Urothelium cell line (cell line): ENCODE measurements around the gene COL4A2.

Source experiments
- DNase-seq: peaks from one replicate; pipeline ENCODE4 v3.0.0; 2011; ENCODE audit warnings: low spot score, mixed read lengths
- FAIRE-seq: peaks from 2 replicates; lab custom pipeline; 2011; peaks lifted over from hg19 to GRCh38; lab: Jason Lieb, UNC

COL4A2 gene

GRCh38 chr13:110351636-110352420, 44.7 kb downstream of the COL4A2 start:
- DNase-seq (no peak), FAIRE-seq (no peak)

- FAIRE-seq (no peak), DNase-seq (no peak)
Measured at GRCh38 chr13:110352735-110353134, 45.7 kb downstream of the COL4A2 start.

- DNase-seq, result no peak
- FAIRE-seq, result no peak
Measured at GRCh38 chr13:110353339-110353977, 46.4 kb downstream of the COL4A2 start.

GRCh38 chr13:110354123-110354627, 47.1 kb downstream of the COL4A2 start:
- no peak for DNase-seq
- no peak for FAIRE-seq

- no peak for DNase-seq
- no peak for FAIRE-seq
Measured at GRCh38 chr13:110354715-110355473, 47.8 kb downstream of the COL4A2 start.

GRCh38 chr13:110356362-110356761, 49.3 kb downstream of the COL4A2 start:
- FAIRE-seq (no peak), DNase-seq (no peak)

GRCh38 chr13:110358381-110358780, 51.3 kb downstream of the COL4A2 start:
- FAIRE-seq (no peak), DNase-seq (no peak)

- FAIRE-seq, result no peak
- DNase-seq, result no peak
Measured at GRCh38 chr13:110359840-110360301, 52.8 kb downstream of the COL4A2 start.

GRCh38 chr13:110360598-110360997, 53.5 kb downstream of the COL4A2 start:
- DNase-seq (no peak), FAIRE-seq (no peak)

- FAIRE-seq (no peak), DNase-seq (no peak)
Measured at GRCh38 chr13:110361365-110361911, 54.4 kb downstream of the COL4A2 start.

GRCh38 chr13:110363010-110363409, 55.9 kb downstream of the COL4A2 start:
- DNase-seq (no peak), FAIRE-seq (no peak)

- FAIRE-seq, result no peak
Measured at GRCh38 chr13:110364081-110364480, 57.0 kb downstream of the COL4A2 start.

GRCh38 chr13:110365876-110366275, 58.8 kb downstream of the COL4A2 start:
- no peak for DNase-seq
- FAIRE-seq, result no peak

More at GRCh38 chr13:110364081-110364480, 57.0 kb downstream of the COL4A2 start:
- DNase-seq, result no peak

GRCh38 chr13:110366733-110367132, 59.6 kb downstream of the COL4A2 start:
- DNase-seq (no peak), FAIRE-seq (no peak)

GRCh38 chr13:110367620-110368019, 60.5 kb downstream of the COL4A2 start:
- FAIRE-seq, result no peak
- no peak for DNase-seq

- DNase-seq (no peak), FAIRE-seq (no peak)
Measured at GRCh38 chr13:110368408-110368807, 61.3 kb downstream of the COL4A2 start.

GRCh38 chr13:110369400-110369799, 62.3 kb downstream of the COL4A2 start:
- DNase-seq, result no peak
- FAIRE-seq, result no peak

GRCh38 chr13:110371550-110372465, 64.7 kb downstream of the COL4A2 start:
- FAIRE-seq, result no peak
- DNase-seq, result no peak

GRCh38 chr13:110372676-110373075, 65.6 kb downstream of the COL4A2 start:
- FAIRE-seq, result no peak
- DNase-seq, result no peak

GRCh38 chr13:110373617-110374016, 66.5 kb downstream of the COL4A2 start:
- DNase-seq (no peak), FAIRE-seq (no peak)
